ENCODE data around the gene SYNCRIP.
"Not testable (repeated sequence)": the region's sequence is repeated elsewhere in the genome, so short reads cannot be mapped to it uniquely, and the experiment has no call there.

The SYNCRIP gene

DNA sequence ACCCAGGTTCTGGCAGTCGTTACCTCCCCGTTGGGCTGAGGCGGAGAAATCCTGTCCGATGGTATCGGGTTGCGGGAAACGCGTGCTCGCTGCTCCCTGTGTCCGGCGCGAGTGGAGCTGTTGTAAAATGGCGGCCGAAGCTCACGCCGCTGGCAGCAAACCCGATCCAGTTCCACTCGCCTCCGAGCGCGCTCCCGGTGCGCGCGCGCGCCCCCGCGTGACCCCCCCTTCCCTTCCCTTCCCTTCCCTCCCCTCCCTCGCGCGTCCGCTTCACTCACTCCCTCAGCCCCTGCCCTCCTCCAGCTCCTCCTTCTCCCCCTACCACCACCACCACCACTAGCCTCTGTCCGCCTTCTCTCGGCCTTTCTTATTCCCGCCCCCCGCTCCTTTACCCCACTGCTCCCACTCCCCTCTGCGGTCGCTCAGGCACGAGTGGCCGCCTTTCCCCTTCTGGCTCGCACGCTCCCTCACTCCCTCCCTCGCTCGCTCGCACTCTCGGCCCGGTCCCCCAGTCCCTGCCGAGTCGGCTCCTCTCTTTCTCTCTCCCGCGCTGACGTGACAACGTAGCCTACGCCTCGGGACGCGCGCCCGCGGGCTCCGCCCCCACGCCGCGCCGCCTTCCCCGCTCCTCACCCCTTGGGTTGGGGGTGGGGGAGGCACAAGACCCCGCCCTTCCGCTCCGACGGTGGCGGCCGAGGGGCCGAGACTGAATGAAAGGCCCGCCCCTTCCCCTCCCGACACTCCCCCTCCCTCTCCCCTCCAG lies at the start of gene SYNCRIP:
Gene SYNCRIP, minus strand, starts transcription at position 113 of the 763 bp plus-strand sequence. CDS start 1,447 bp downstream, outside the sequence.
- DNase-seq (ENCODE audit: low read depth in 2 of 2): peak; percentile 97 to 98

- no peak for DNase-seq (ENCODE audit: low read depth in 2 of 2)
These were observed 48.8 kb upstream of the SYNCRIP start for GRCh38 chr6:85691478-85691877.

GRCh38 chr6:85690071-85690470 lies 47.4 kb upstream of the SYNCRIP start:
- DNase-seq (ENCODE audit: low read depth in 2 of 2): no peak

DNA sequence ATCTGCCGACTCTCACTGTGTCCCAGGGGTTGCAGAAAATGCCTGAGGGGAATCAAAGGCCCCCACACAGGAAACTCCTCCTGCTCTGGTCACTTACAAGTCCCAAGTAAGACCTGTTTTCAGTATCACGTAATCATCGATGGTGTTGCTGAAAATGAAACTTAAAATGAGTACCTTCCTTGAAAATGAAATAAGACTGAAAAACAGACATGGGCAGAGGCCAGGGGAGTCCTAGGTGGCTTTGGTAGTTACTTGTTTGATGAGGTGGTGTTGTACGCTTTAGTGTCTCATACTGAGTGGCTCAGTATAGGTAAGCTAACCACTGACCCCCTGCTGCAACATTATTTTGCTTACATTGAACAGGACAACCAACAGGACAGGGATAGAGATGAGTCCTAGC lies 43.0 kb upstream of the SYNCRIP start:
- no peak for DNase-seq (ENCODE audit: low read depth in 2 of 2)

DNA sequence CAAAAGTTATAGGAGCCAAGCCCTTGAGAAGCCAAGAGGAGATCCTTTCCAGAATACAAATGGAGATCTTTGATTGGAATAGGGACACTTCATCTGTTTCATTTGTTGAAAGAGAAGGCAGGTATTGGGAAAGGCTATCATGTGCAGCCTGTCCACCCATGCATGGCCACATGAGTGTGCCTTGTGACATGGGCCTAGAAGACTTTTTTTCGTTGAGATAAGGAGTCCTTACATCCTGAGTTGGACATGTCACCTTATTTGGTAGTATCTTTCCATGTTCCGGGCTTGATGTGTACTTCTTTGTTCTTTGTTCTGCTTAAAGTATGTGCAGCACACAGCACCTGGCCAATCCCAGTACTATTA lies 42.1 kb upstream of the SYNCRIP start:
- DNase-seq (ENCODE audit: low read depth in 2 of 2): no peak

DNA sequence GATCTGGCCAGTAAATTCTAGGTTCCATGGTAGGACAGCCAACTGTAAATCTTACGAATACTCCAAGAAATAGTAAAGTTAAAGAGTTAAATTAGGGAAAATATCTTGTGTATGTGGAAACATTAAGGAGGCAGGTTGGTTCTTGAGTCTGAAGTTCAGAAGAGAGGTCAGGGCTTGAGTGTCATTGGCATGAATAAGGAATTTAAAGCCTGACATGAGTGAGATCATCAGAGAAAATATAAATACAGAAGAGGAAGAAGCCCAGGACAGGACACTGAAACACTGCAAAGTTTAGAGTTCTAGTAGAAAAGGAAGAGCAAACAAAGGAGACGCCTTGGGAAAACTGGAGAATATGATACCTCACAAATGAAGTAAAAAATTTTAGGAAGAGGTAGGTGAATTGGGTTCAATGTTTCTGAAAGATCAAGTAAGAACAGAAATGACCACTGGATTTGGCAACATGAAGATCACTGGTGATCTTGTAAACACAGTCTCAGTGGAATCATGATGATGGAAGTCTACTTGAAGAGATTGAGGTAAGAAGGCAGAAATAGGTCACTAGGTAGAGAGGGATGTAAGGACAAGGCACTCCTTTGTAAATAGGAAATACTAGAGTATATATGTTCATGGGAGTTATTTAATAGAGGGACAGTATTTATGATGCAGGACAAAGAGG lies 41.6 kb upstream of the SYNCRIP start:
- no peak for DNase-seq (ENCODE audit: low read depth in 2 of 2)

DNA sequence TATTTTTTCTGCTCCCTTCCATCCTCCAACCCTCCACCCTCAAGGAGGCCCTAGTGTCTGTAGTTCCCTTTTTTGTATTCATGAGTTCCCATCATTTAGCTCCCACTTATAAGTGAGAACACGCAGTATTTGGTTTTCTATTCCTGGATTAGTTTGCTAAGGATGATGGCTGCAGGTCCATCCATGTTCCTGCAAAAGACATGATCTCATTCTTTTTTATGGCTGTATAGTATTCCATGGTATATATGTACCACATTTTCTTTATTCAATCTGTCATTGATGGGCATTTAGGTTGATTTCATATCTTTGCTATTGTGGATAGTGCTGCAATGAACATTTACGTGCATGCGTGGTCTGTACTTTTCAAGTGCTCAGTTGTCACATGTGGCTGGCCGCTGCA lies 39.2 kb upstream of the SYNCRIP start:
- not testable (repeated sequence) for DNase-seq (ENCODE audit: low read depth in 2 of 2)

- DNase-seq (ENCODE audit: low read depth in 2 of 2): no peak
These were observed 37.7 kb upstream of the SYNCRIP start for GRCh38 chr6:85680388-85680787.

DNA sequence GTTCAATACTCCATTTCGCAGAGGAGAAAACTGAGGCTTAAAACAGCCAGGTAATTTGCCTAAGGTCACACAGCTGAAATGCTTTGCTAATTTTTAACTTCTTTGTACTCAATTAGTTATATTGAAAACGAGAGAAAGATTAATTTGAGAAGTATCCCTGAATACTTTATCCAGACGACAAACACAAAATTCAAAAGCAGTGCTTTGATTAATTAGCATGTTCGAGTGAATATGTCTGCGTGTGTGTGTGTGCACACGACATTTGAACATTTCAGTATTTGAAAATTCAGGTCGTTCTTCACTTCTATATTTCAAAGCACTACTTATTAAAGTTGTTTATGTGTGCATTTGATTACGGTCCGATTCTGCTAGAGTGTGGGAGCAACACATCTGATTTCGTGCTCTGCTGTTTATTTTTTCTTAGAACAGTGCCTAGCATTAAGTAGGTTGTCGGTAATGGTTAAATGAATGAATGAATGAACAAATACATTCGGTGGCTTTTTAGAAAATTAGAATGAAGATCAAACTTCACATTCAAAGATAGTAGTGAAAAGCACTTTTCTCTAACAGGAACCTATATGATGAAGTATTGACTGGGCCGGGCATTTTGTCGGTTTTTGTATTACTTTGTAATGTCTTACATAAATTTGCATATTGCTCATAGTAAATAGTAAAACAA lies 36.9 kb upstream of the SYNCRIP start:
- DNase-seq (ENCODE audit: low read depth in 2 of 2): no peak

GRCh38 chr6:85678602-85679444 lies 36.1 kb upstream of the SYNCRIP start:
- peak; percentile 95 for DNase-seq (ENCODE audit: low read depth in 2 of 2)

DNA sequence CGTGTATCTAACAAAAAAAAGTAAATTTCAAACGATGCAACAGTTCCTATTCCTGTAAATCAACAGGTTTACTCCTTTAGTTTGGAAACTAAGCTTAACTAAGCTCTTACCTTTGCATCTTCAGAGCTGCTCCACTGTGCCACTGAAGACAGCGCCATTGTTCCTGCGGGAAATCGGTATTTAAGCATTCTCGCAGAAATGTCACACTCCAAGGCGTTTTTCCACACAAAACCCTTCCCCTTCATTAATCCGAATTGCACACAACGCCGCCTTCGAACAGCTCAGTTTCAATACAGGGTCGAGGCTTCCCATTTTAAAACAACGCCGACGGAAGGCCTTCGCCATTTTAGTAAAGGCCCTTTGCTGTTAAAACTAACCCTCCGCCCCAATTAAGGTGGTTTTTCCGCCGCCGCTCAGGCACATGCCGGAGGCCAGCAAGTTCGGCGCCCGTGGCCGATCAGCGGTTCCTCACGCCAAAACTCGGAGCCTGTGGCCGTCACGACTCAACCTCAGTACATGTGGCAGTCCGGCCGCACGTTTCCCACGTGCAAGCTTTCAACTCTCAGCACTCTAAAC lies 35.4 kb upstream of the SYNCRIP start:
- peak in 1 of 2 donors; percentile 21 for DNase-seq (ENCODE audit: low read depth in 2 of 2)

- no peak for DNase-seq (ENCODE audit: low read depth in 2 of 2)
These were observed 34.7 kb upstream of the SYNCRIP start for GRCh38 chr6:85677234-85677956.

- no peak for DNase-seq (ENCODE audit: low read depth in 2 of 2)
These were observed 33.5 kb upstream of the SYNCRIP start for GRCh38 chr6:85676086-85676729.

DNA sequence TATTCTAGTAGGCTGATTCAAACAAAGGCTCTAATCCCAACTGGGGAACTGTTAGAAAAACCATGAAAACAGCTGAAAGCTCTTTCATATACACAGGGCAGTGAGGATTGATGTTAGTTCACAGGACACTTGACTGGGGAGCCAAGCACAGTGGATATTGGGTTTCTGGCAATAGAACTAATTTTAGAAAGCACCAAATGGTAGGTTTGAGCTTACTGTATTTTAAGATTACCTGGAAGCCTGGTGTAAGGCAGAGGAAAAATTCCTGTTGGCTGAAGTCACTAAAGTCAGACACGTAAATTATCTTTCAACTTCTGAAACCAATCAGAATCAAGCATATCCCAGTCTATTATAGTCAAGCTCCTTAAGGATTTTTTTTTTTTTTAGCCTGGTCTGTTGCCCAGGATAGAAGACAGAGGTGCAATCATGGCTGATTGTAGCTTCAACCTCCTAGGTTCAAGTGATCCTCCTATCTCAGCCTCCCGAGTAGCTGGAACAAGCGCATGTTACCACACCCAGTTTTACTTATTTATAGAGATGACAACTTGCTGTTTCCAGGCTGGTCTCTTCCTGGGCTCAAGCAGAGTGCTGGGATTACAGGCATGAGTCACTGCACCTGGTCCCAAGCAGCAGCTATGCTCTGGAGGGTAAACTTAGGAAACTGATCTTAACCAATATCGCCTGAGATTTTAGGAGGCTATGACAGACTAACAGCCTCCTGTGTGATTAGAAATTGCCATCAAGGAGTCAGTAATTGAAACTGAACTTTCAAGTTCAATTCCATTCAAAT lies 32.5 kb upstream of the SYNCRIP start:
- DNase-seq (ENCODE audit: low read depth in 2 of 2): no peak

DNA sequence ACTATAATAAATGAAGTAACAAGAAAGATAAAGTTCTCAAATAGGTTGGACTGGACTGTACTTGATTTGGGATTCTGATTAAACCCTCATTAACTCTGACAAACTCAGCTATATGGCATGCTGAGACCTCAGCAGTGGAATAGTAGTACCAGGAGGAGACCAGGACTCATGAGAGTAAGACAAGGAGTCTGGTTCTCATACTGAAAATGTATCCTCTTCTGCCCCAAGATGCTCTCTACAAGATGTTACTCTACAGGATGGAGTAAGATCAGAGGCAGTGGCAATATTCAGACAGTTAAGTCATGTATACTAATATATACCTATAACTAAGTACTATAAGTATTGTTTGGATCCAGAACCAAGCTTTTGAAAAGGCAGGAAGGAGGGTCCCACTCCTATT lies 31.9 kb upstream of the SYNCRIP start:
- no peak for DNase-seq (ENCODE audit: low read depth in 2 of 2)

DNA sequence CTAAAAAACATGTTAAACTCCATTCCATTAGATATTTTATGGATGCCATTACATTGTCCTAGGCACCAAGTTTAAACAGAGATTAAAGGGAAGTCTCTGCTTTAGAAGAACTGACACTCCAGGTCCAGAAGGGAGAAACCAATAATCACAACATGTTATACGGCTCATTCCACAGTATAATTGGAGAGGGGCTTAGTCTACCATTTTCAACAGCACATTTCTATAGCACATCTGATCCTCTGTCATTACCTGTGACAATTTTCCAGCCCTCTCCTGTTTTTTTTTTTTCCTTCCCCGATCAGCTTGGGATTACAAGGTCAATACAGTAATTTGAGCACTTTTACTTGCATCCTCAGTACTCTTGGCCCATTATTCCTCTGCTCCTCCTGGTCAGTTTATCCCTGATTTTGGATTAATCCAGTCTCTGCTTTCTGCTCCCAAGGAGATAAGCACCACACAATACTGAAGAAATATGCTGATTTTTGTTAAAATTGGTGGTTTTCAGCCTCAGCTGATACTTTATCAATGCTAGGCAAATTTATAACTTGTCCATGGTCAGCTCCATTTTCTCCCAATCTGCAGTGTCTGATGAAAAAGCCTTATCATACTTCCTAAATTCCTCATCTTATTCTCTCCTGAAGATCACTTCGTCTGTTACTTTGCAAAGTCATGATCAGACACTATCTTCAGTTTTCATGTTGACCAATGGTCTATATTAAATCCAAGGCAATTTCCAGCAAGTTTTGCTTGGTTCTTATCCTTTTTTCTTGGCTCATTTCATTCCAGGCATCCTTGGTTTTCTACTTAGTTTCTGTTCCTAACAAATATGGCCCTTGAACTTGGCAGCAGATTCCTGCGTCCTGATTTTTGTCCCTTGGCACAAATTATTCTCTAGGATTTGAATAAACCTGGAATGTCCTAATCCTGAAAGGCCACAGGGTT lies 30.8 kb upstream of the SYNCRIP start:
- no peak for DNase-seq (ENCODE audit: low read depth in 2 of 2)

DNA sequence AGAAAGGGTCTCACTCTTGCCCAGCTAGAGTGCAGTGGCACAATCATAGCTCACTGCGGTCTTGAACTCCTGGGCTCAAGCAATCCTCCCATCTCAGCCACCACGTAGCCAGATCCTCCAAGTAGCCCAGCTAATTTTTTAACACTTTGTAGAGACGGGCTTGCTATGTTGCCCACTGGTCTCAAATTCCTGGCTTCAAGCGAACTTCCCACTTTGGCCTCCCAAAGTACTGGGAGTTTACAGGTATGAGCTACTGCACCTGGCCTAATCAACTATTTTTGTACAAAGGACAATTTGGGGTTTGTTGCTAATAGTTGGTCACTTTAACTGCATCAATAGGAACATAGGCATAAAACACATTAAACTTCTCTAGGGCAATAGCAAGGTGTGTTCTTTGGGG lies 29.9 kb upstream of the SYNCRIP start:
- no peak for DNase-seq (ENCODE audit: low read depth in 2 of 2)

DNA sequence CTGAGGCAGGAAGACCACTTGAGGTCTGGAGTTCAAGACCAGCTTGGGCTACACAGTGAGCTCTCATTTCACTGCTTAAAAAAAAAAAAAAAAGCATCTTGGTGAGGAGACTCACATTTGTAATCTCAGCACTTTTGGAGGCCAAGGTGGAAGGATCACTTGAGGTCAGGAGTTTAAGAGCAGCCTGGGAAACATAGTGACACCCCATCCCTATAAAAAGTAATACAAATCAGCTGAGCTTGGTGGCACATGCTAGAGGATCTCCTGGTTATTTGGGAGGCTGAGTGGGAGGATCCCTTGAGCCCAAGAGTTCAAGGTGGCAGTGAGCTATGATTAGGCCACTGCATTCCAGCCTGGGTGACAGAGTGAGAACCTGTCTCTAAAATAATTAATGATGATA lies 29.4 kb upstream of the SYNCRIP start:
- no peak for DNase-seq (ENCODE audit: low read depth in 2 of 2)
